Lower leg skin (tissue), 4 donors: ENCODE data around the gene NFYA. TPM values are rescaled to one million over a fixed set of nuclear protein-coding genes. Genes with fewer than 3 reads are reported as not detected.

Experiments
- DNase-seq, 2 donors: peaks; one replicate each; pipeline ENCODE4 v3.0.0-alpha.2; 2019; ENCODE audit warnings: low spot score in 2 of 2
- H3K4me3 ChIP-seq: fragments of 200-600 bp; sonication (generic); 2 replicates; pipeline ENCODE4 v1.5.1; 2017; ENCODE audit warnings: mild to moderate bottlenecking, low read depth; ENCODE audit not compliant: poor library complexity, severe bottlenecking
- CTCF ChIP-seq, 3 donors: fragments of 450-650 bp; IDR thresholded peaks; one replicate each; pipeline ENCODE4 v1.5.1; 2016; ENCODE audit warnings: antibody characterized with exemption in 3 of 3, mild to moderate bottlenecking in 3 of 3, moderate library complexity in 2 of 3
- POLR2A ChIP-seq, 2 donors: fragments of 450-650 bp; IDR thresholded peaks; one replicate each; pipeline ENCODE4 v1.6.1; 2016 to 2017; ENCODE audit warnings: antibody characterized with exemption in 2 of 2, mild to moderate bottlenecking in 1 of 2, moderate library complexity in 1 of 2
- WGBS, 2 donors: methylation state at CpG; one replicate each; pipeline ENCODE4 v1.1.5; 2018; 5-methylcytosine and 5-hydroxymethylcytosine counted together
- intact Hi-C: fragments of 100-400 bp; cut with DNase I; formaldehyde crosslinking; loops from one replicate; pipeline ENCODE4 v1.15.0; 2023; ENCODE audit warnings: low total_unique reads
- total RNA-seq, 4 donors: library from RNA; depleted of rRNA; stranded (reverse); fragments of >200 nt; gene quantifications; one replicate each; pipeline ENCODE4 v1.1.0, GENCODE V29; 2016

NFYA gene
- total RNA-seq, 4 donors from 2014 or later, result 9.9 to 15.5 (median 14.4) TPM

GRCh38 chr6:41122918-41123317, 50.1 kb downstream of the NFYA start:
- intact Hi-C loops, result loop anchor here (2.0 kb wide), 1 partner anchor 18 kb away; no protein-coding TSS in a partner anchor
- 94% methylated on average over 1 of the region's 1 CpG for WGBS, 2 donors
- no peak for DNase-seq

GRCh38 chr6:41125282-41125681, 52.5 kb downstream of the NFYA start:
- no peak for TF ChIP-seq CTCF (IDR thresholded peaks at IDR 0.05)
- no peak for TF ChIP-seq POLR2A (IDR thresholded peaks at IDR 0.05)
- H3K4me3 ChIP-seq, result no peak overlapping the region
- WGBS, 2 donors, result 94 to 98% methylated on average over 3 of the region's 3 CpGs
- DNase-seq, result no peak
- intact Hi-C loops, result no loop called here

More at GRCh38 chr6:41122918-41123317, 50.1 kb downstream of the NFYA start:
- TF ChIP-seq CTCF (IDR thresholded peaks at IDR 0.05) (no peak), POLR2A (IDR thresholded peaks at IDR 0.05) (no peak)
- H3K4me3 ChIP-seq, result no peak overlapping the region

GRCh38 chr6:41132254-41132653, 59.5 kb downstream of the NFYA start:
- TF ChIP-seq CTCF (IDR thresholded peaks at IDR 0.05) (no peak), POLR2A (IDR thresholded peaks at IDR 0.05) (no peak)
- no peak overlapping the region for H3K4me3 ChIP-seq
- WGBS, 2 donors, result 27 to 31% methylated on average over 2 of the region's 2 CpGs
- intact Hi-C loops, result no loop called here
- DNase-seq, result no peak

GRCh38 chr6:41135062-41135832, 62.5 kb downstream of the NFYA start:
- intact Hi-C loops, result no loop called here
- no peak for DNase-seq
- H3K4me3 ChIP-seq, result no peak overlapping the region
- TF ChIP-seq CTCF (IDR thresholded peaks at IDR 0.05) (no peak), POLR2A (IDR thresholded peaks at IDR 0.05) (no peak)
- WGBS, 2 donors, result 69 to 74% methylated on average over 3 of the region's 3 CpGs

GRCh38 chr6:41136911-41137310, 64.1 kb downstream of the NFYA start:
- intact Hi-C loops, result no loop called here
- no peak for DNase-seq
- no peak overlapping the region for H3K4me3 ChIP-seq
- no peak for TF ChIP-seq CTCF (IDR thresholded peaks at IDR 0.05)
- TF ChIP-seq POLR2A (IDR thresholded peaks at IDR 0.05), result no peak

GRCh38 chr6:41147917-41148316, 75.1 kb downstream of the NFYA start:
- H3K4me3 ChIP-seq, result no peak overlapping the region
- intact Hi-C loops, result no loop called here
- DNase-seq, result no peak
- WGBS, 2 donors, result 95 to 100% methylated on average over 1 of the region's 1 CpG
- TF ChIP-seq POLR2A (IDR thresholded peaks at IDR 0.05), result no peak
- TF ChIP-seq CTCF (IDR thresholded peaks at IDR 0.05), result no peak
